ENCODE data around the gene YBX3. TPM values are rescaled to one million over a fixed set of nuclear protein-coding genes. Genes with fewer than 3 reads are reported as not detected.

The YBX3 gene
- total RNA-seq, 4 donors from 2014 or later = 406 to 604 (median 588) TPM

DNA sequence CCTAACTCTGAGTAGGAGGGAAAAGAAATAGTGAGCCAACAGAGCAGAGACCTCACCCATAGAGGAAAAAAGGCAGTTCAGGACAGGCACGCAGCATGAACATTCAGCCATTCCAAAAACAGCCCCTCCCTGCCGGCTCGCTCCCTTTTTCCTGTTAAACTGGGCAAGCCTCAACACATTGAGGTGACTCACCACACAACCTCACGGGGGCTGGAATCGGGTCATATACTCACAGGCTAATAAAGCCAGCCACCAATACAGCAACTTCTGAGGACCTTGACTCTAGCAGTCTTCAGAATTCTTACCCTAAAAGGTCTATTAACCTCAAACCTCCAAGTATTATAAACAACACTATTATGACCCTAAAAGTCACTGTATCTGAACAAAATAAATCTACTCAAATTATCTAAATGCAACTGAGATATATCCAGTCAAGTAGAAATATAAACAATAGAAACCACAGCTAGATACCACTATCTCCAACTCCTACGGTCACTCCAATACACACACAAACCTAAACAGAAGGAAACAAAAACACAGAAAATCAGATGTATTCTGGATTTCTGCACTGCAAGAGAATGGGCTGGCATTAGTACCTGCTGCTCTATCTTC, 6.3 kb downstream of the YBX3 start:
- H3K9me3 ChIP-seq = no peaks in the 10 kb centered on the region
- peak overlapping the region; percentile 71 to 98 (median 98) for H3K27ac ChIP-seq (replicated peaks in 1 of 4)
- TF ChIP-seq EP300 (IDR thresholded peaks at IDR 0.05) = no peak
- peak in 1 of 3 experiments; percentile 5 for TF ChIP-seq CTCF (IDR thresholded peaks at IDR 0.05)
- peak; percentile 73 to 85 for TF ChIP-seq POLR2AphosphoS5 (IDR thresholded peaks at IDR 0.05)
- no peak for TF ChIP-seq POLR2A (IDR thresholded peaks at IDR 0.05; ENCODE audit: low read depth)
- H3K4me3 ChIP-seq = peak overlapping the region; percentile 3 to 13 (median 11)
- 10% methylated on average over 6 of the region's 6 CpGs for WGBS
- peak; percentile 94 for DNase-seq (ENCODE audit: extremely low spot score)
- intact Hi-C loops (cut with DNase I) = loop anchor here (10.0 kb wide), 1 partner anchor 352 kb away; no protein-coding TSS in a partner anchor
- H3K4me1 ChIP-seq = peaks cover 47 to 59% (median 57%) of the 10 kb centered on the region in 4 donors
- peaks cover 24 to 67% (median 38%) of the 10 kb centered on the region in 4 donors for H3K36me3 ChIP-seq
- H3K27me3 ChIP-seq = no peaks in the 10 kb centered on the region

GRCh38 chr12:10716277-10716676, 6.8 kb downstream of the YBX3 start:
- Histone ChIP-seq H3K4me3 (peak overlapping the region; percentile 3 to 13 (median 11)), H3K36me3 (peaks cover 30 to 72% (median 42%) of the 10 kb centered on the region in 4 donors), H3K27ac (replicated peaks in 1 of 4) (peak overlapping the region; percentile 71 to 98 (median 98)), H3K9me3 (no peaks in the 10 kb centered on the region), H3K27me3 (no peaks in the 10 kb centered on the region), H3K4me1 (peaks cover 47 to 56% (median 55%) of the 10 kb centered on the region in 4 donors)
- 41% methylated on average over 4 of the region's 4 CpGs for WGBS
- no peak for DNase-seq (ENCODE audit: extremely low spot score)
- intact Hi-C loops (cut with DNase I) = loop anchor here (10.0 kb wide), 1 partner anchor 351 kb away; no protein-coding TSS in a partner anchor
- TF ChIP-seq EP300 (IDR thresholded peaks at IDR 0.05) (no peak), POLR2A (IDR thresholded peaks at IDR 0.05; ENCODE audit: low read depth) (no peak), CTCF (IDR thresholded peaks at IDR 0.05) (no peak), POLR2AphosphoS5 (IDR thresholded peaks at IDR 0.05) (no peak)

GRCh38 chr12:10715491-10715890, 7.6 kb downstream of the YBX3 start:
- H3K9me3 ChIP-seq = no peaks in the 10 kb centered on the region
- intact Hi-C loops (cut with DNase I) = loop anchor here (10.0 kb wide), 1 partner anchor 351 kb away; no protein-coding TSS in a partner anchor
- peak overlapping the region in 2 of 4 donors; percentile 98 for H3K27ac ChIP-seq (replicated peaks in 1 of 4)
- TF ChIP-seq EP300 (IDR thresholded peaks at IDR 0.05) (no peak), CTCF (IDR thresholded peaks at IDR 0.05) (no peak), POLR2A (IDR thresholded peaks at IDR 0.05; ENCODE audit: low read depth) (no peak), POLR2AphosphoS5 (IDR thresholded peaks at IDR 0.05) (no peak)
- no peak overlapping the region for H3K4me3 ChIP-seq
- DNase-seq (ENCODE audit: extremely low spot score) = no peak
- no peaks in the 10 kb centered on the region for H3K27me3 ChIP-seq
- peaks cover 46 to 48% (median 48%) of the 10 kb centered on the region in 4 donors for H3K4me1 ChIP-seq
- 85% methylated on average over 6 of the region's 6 CpGs for WGBS
- peaks cover 33 to 80% (median 46%) of the 10 kb centered on the region in 4 donors for H3K36me3 ChIP-seq

DNA sequence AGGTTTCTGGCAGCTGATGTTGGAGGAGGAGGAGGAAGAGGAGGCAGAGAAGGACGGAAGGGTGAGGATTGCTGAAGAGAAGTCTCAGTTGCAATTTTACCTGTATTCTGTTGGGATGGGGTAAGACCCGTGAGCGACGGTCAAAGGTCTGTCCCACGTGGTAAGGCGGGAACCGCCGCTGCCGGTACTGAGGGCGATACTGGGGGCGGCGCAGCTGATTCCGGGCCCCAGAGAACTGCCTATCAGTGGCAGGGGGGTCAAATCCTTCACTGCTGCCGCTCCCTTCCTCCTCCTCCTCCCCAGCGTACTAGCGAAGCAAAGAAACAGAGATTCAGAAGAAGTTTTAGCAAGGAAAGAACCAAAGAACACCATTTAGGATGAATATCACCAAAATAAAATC, 13.3 kb downstream of the YBX3 start:
- Histone ChIP-seq H3K4me1 (peaks cover 19 to 39% (median 29%) of the 10 kb centered on the region in 4 donors), H3K36me3 (peaks cover 39 to 100% (median 80%) of the 10 kb centered on the region in 4 donors), H3K27ac (replicated peaks in 1 of 4) (no peak overlapping the region), H3K9me3 (no peaks in the 10 kb centered on the region), H3K4me3 (no peak overlapping the region), H3K27me3 (no peaks in the 10 kb centered on the region)
- intact Hi-C loops (cut with DNase I) = loop anchor here (10.0 kb wide), 1 partner anchor 345 kb away; no protein-coding TSS in a partner anchor
- no peak for DNase-seq (ENCODE audit: extremely low spot score)
- 93% methylated on average over 16 of the region's 16 CpGs for WGBS
- TF ChIP-seq CTCF (IDR thresholded peaks at IDR 0.05) (no peak), POLR2AphosphoS5 (IDR thresholded peaks at IDR 0.05) (no peak), POLR2A (IDR thresholded peaks at IDR 0.05; ENCODE audit: low read depth) (no peak), EP300 (IDR thresholded peaks at IDR 0.05) (no peak)

Measured in esophagus muscularis mucosa (tissue), 4 donors.